ENCODE measurements around the gene LRCH1.

DNA sequence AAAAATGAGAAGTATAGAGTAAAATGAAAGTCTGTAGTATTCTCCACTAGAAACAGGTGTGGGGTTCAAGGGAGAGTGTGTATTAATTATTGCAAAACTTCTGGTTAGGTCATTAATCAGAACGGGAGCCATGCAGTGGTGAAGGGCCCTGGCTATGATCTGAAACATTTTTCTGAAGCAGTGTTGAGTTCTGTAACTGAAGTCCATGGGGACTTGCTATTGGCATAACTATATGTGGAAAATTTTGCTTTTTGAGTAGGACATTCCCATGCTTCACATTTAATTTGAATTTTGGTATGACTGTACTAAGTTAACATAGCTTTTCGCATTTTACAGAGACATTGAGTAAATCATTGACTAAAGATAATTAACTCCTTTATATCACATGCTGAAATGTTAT lies 67.5 kb downstream of the LRCH1 start:
- TF ChIP-seq CTCF (IDR thresholded peaks at IDR 0.05; ENCODE audit: borderline replicate concordance, extremely low read depth, low read length, poor library complexity, severe bottlenecking) (no peak), EZH2 (IDR thresholded peaks at IDR 0.05; ENCODE audit: borderline replicate concordance, low read depth, low read length, severe bottlenecking) (no peak)
